Gastrocnemius medialis (tissue), 4 donors: ENCODE results near the gene TWF2. TPM values are rescaled to one million over a fixed set of nuclear protein-coding genes. Genes with fewer than 3 reads are reported as not detected.
A peak's percentile ranks its signal among the peaks of the same experiment; 100 is the strongest.

Experiments used
- ATAC-seq, 2 donors: fragments of 150-250 bp; one replicate each; pipeline ENCODE4 v1.9.1; 2016
- DNase-seq, 2 donors: peaks; one replicate each; pipeline ENCODE4 v3.0.0-alpha.2; 2019
- H3K27ac ChIP-seq, 4 donors: fragments of 200-600 bp; sonication (generic); 1 replicate in 1 of 4; 2 replicates in 3 of 4; pipeline ENCODE4 v1.5.1; 2016 to 2018; ENCODE audit warnings: mild to moderate bottlenecking in 2 of 4, moderate library complexity in 1 of 4
- H3K27me3 ChIP-seq, 3 donors: fragments of 200-600 bp; sonication (generic) in 2 of 3; 1 replicate in 1 of 3; 2 replicates in 2 of 3; pipeline versions ENCODE4 v1.5.1 to v1.6.0; 2016 to 2019; ENCODE audit warnings: mild to moderate bottlenecking in 1 of 3, moderate library complexity in 1 of 3
- H3K36me3 ChIP-seq, 2 donors: fragments of 200-600 bp; sonication (generic) in 1 of 2; one replicate each; pipeline ENCODE4 v1.5.1; 2017 to 2018
- H3K4me1 ChIP-seq, 2 donors: fragments of 200-600 bp; sonication (generic) in 1 of 2; one replicate each; pipeline ENCODE4 v1.5.1; 2016 to 2017; ENCODE audit warnings: mild to moderate bottlenecking in 2 of 2
- H3K4me3 ChIP-seq, 4 donors: fragments of 200-600 bp; sonication (generic) in 3 of 4; 1 replicate in 1 of 4; 2 replicates in 3 of 4; pipeline ENCODE4 v1.5.1; 2016 to 2019; ENCODE audit warnings: mild to moderate bottlenecking in 2 of 4
- H3K9me3 ChIP-seq, 3 donors: fragments of 200-600 bp; sonication (generic) in 2 of 3; 1 replicate in 1 of 3; 2 replicates in 2 of 3; pipeline ENCODE4 v1.5.1; 2016 to 2019
- POLR2A ChIP-seq, 2 donors: fragments of 450-650 bp; IDR thresholded peaks; one replicate each; pipeline ENCODE4 v1.6.1; 2017; ENCODE audit warnings: antibody characterized with exemption in 2 of 2, mild to moderate bottlenecking in 2 of 2, moderate library complexity in 2 of 2
- in situ Hi-C, 4 donors: fragments of 200-750 bp; cut with MboI; loops; one replicate each; pipeline versions ENCODE4 v1.15.0 to v1.8.0; 2017; ENCODE audit warnings: low sequenced_read_pairs in 4 of 4
- intact Hi-C: fragments of 100-400 bp; cut with DNase I; formaldehyde crosslinking; loops from one replicate; pipeline ENCODE4 v1.15.1; 2023; ENCODE audit warnings: low total_unique reads
- total RNA-seq, 4 donors: library from RNA; depleted of rRNA; stranded (reverse); fragments of >200 nt; gene quantifications; one replicate each; pipeline versions ENCODE4 v1.1.0 to v1.2.3, GENCODE V29; 2016
- TF ChIP-seq, protein P1 (sequence below), 5 experiments: fragments of 450-650 bp in 3 of 5; fragments of 200-600 bp in 2 of 5; sonication (generic) in 2 of 5; IDR thresholded peaks in 4 of 5; conservative IDR thresholded peaks in 1 of 5; 1 replicate in 4 of 5; 2 replicates in 1 of 5; pipeline ENCODE4 v1.5.1; 2016 to 2019; ENCODE audit warnings: antibody characterized with exemption in 5 of 5, mild to moderate bottlenecking in 3 of 5, moderate library complexity in 3 of 5

TWF2 gene
- total RNA-seq, 4 donors from 2014 or later: 99.2 to 222 (median 168) TPM

DNA sequence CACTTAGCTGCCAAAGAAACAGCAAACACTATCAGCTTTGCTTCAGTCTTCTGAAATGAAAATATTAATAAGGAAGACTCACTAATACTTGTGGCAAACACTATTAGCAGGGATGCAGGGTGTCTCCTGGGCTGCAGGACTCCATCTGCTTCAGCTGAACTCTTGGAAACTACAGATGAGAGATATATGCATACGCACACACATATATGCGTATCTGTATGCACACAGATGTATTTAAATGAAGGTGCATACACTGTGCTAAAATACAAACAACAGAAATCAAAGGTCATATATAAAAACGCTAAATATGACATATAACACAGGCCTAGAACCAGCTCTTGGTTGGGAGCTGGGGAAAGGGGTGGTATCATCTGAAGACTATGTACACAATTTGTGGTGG is 17.2 kb upstream of the TWF2 start:
- H3K27ac ChIP-seq: no peak overlapping the region
- peaks cover 9 to 10% of the 10 kb centered on the region in 2 donors for H3K4me1 ChIP-seq
- no peaks in the 10 kb centered on the region for H3K9me3 ChIP-seq
- no peaks in the 10 kb centered on the region for H3K27me3 ChIP-seq
- H3K36me3 ChIP-seq: peaks cover 9 to 99% of the 10 kb centered on the region in 2 donors
- TF ChIP-seq, protein P1, sequence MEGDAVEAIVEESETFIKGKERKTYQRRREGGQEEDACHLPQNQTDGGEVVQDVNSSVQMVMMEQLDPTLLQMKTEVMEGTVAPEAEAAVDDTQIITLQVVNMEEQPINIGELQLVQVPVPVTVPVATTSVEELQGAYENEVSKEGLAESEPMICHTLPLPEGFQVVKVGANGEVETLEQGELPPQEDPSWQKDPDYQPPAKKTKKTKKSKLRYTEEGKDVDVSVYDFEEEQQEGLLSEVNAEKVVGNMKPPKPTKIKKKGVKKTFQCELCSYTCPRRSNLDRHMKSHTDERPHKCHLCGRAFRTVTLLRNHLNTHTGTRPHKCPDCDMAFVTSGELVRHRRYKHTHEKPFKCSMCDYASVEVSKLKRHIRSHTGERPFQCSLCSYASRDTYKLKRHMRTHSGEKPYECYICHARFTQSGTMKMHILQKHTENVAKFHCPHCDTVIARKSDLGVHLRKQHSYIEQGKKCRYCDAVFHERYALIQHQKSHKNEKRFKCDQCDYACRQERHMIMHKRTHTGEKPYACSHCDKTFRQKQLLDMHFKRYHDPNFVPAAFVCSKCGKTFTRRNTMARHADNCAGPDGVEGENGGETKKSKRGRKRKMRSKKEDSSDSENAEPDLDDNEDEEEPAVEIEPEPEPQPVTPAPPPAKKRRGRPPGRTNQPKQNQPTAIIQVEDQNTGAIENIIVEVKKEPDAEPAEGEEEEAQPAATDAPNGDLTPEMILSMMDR (IDR thresholded peaks at IDR 0.05 in 4 of 5, conservative IDR thresholded peaks at IDR 0.05 in 1 of 5): no peak
- TF ChIP-seq POLR2A (IDR thresholded peaks at IDR 0.05): no peak
- DNase-seq (no peak), ATAC-seq (no peak)
- no peak overlapping the region for H3K4me3 ChIP-seq
- intact Hi-C loops (no loop called here), in situ Hi-C loops (no loop called here)

DNA sequence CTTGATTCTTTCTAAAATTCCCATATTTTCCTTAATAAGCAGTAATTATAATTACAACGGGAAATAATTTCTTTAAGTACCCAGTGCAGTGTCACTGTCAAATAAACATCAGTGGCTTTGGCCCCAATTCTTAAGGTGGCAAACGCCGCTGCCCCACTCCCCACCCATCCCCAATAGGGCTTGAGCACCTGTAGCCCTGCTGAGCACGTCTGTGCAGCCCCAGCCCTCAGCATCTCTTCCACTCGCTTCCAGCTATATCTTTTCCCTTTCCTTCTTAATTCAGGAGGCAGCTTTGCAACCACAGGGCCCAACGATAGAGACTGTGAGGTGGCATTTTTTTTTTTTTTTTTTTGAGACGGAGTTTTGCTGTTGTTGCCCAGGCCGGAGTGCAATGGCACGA is 15.7 kb upstream of the TWF2 start:
- ATAC-seq (no peak), DNase-seq (no peak)
- Histone ChIP-seq H3K4me1 (peaks cover 10 to 12% of the 10 kb centered on the region in 2 donors), H3K4me3 (no peak overlapping the region), H3K27ac (no peak overlapping the region), H3K27me3 (no peaks in the 10 kb centered on the region), H3K9me3 (no peaks in the 10 kb centered on the region), H3K36me3 (peaks cover 4 to 97% of the 10 kb centered on the region in 2 donors)
- TF ChIP-seq, protein P1 (IDR thresholded peaks at IDR 0.05 in 4 of 5, conservative IDR thresholded peaks at IDR 0.05 in 1 of 5): no peak
- TF ChIP-seq POLR2A (IDR thresholded peaks at IDR 0.05): no peak
- in situ Hi-C loops: no loop called here
- intact Hi-C loops: no loop called here

DNA sequence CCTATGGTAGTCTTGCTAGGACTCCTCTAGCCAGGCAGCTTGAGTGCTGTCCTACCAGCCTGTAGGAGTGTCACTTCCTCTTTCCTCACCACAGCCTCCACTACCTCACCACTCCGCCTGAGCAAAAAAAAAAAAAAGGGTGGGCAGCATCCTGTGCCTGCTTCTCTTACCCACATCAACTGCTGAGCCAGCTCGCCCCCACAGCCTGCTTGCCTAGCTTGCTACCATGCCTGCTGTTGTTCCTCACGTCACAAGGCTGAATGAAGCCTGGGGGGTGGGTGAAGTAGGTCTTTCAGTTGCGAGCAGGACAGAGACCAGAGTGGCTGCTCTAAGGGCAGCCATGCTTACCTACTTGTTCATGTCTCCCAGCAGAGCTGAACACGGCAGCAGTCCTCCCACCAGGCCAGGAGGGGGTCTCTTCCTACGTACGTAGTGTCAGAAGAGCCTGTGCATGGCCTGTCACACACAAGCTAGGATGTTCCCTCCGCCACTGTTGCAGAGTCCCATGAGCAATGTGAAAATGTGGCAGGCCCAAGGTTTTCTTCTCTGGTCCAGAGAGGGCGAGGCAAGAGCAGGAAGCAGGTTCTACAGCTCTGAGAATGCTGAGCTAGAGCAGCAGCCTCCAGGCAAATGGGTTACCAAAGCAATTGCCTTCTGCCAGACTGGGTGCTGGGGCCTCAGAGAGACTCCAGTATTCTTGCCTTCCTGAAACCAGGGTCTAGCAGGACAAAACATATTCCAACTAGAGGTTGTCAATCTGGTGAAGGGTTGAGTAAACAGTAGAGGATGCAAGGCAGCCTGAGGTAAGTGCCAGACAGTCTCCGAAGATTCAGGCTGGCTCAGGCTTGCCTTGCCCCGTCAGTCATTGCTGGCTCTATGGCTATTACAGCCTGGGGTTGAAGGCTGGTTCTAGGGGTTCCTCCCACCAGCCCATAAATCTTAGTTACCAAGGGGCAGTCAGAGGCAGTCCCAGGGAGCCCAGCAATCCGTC is 14.7 kb upstream of the TWF2 start:
- H3K27me3 ChIP-seq: no peaks in the 10 kb centered on the region
- no peaks in the 10 kb centered on the region for H3K9me3 ChIP-seq
- in situ Hi-C loops: no loop called here
- H3K4me1 ChIP-seq: peaks cover 12 to 14% of the 10 kb centered on the region in 2 donors
- DNase-seq (peak in 1 of 2 donors; percentile 27), ATAC-seq (peak in 1 of 2 donors; percentile 29)
- H3K27ac ChIP-seq: peak overlapping the region in 1 of 4 donors; percentile 9
- TF ChIP-seq POLR2A (IDR thresholded peaks at IDR 0.05): no peak
- TF ChIP-seq, protein P1 (IDR thresholded peaks at IDR 0.05 in 4 of 5, conservative IDR thresholded peaks at IDR 0.05 in 1 of 5): no peak
- H3K4me3 ChIP-seq: no peak overlapping the region
- H3K36me3 ChIP-seq: peaks cover 0 to 87% of the 10 kb centered on the region in 2 donors
- intact Hi-C loops: no loop called here

DNA sequence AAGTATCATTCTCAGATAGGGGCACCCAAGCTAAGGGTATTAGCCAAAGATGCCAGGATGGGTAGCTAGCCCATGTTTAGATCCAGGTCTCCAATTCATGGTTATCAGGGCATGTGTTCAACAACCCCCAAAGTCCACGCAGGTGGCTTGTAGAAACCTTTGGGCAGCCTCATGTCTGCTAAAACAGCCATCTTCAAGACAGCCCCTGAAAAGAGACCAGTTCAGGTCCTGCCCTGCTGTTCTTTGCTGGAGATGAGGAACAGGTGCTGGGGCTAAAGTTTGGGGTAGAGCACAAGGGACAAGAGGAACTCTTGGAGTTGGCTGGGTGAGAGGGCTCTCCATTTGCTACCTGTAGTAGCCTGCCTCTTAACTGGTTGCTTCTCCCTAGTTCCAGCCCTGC is 11.2 kb upstream of the TWF2 start:
- TF ChIP-seq POLR2A (IDR thresholded peaks at IDR 0.05): no peak
- TF ChIP-seq, protein P1 (IDR thresholded peaks at IDR 0.05 in 4 of 5, conservative IDR thresholded peaks at IDR 0.05 in 1 of 5): no peak
- H3K27me3 ChIP-seq: no peaks in the 10 kb centered on the region
- ATAC-seq: no peak
- peaks cover 12 to 29% of the 10 kb centered on the region in 2 donors for H3K4me1 ChIP-seq
- DNase-seq: no peak
- H3K36me3 ChIP-seq: peaks cover 0 to 52% of the 10 kb centered on the region in 2 donors
- H3K4me3 ChIP-seq: no peak overlapping the region
- peak overlapping the region in 1 of 4 donors; percentile 4 for H3K27ac ChIP-seq
- in situ Hi-C loops (no loop called here), intact Hi-C loops (no loop called here)
- H3K9me3 ChIP-seq: no peaks in the 10 kb centered on the region
